Measurements from ENCODE around the gene C14orf180. TPM values are rescaled to one million over a fixed set of nuclear protein-coding genes. Genes with fewer than 3 reads are reported as not detected.

Gene C14orf180
- total RNA-seq, 6 experiments from 2014 or later, result 0.35 to 4.0 (median 1.9) TPM

DNA sequence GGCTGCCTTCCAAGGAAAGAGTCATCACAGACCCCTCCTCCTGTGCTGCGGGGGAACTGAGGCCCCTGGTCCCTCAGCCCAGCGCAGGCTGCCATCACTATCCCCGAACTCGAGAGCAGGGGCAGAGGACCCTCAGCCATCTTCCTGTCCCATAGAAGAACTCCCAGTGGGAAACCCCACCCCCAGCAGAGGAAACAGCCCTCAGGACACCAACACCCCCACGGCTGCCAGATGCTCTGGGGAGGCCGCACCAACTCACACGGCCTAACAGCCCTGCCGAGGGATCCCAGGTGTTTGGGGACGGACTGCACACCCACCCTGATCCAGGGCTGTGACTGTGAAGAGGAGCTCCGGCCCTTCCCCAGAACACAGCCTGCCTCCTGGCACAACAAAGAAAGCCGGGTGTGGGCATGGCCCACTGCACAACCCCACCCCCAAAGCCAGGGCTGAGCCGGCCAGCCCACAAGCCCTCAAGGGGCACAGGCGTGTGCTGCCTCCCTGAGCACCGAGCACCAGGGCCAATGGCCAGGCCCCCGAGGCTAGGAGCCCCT lies 16.3 kb upstream of the C14orf180 start:
- no peaks in the 10 kb centered on the region for H3K36me3 ChIP-seq
- DNase-seq (no peak), ATAC-seq (no peak)
- H3K4me1 ChIP-seq, result no peaks in the 10 kb centered on the region
- no CpG with 5 or more reads among the region's 15 CpGs for WGBS (ENCODE audit: insufficient coverage, low coverage, low lambda C conversion rate, missing lambda C conversion rate)
- H3K27me3 ChIP-seq, result no peaks in the 10 kb centered on the region
- H3K9me3 ChIP-seq, result no peaks in the 10 kb centered on the region
- H3K27ac ChIP-seq, result no peak overlapping the region
- intact Hi-C loops (cut with DNase I), result loop anchor here (2.0 to 10.0 kb wide), 2 partner anchors 426 to 498 kb away; no protein-coding TSS in a partner anchor
- H3K4me3 ChIP-seq, result no peak overlapping the region
- TF ChIP-seq POLR2A (IDR thresholded peaks at IDR 0.05), result no peak
- TF ChIP-seq, protein P1, sequence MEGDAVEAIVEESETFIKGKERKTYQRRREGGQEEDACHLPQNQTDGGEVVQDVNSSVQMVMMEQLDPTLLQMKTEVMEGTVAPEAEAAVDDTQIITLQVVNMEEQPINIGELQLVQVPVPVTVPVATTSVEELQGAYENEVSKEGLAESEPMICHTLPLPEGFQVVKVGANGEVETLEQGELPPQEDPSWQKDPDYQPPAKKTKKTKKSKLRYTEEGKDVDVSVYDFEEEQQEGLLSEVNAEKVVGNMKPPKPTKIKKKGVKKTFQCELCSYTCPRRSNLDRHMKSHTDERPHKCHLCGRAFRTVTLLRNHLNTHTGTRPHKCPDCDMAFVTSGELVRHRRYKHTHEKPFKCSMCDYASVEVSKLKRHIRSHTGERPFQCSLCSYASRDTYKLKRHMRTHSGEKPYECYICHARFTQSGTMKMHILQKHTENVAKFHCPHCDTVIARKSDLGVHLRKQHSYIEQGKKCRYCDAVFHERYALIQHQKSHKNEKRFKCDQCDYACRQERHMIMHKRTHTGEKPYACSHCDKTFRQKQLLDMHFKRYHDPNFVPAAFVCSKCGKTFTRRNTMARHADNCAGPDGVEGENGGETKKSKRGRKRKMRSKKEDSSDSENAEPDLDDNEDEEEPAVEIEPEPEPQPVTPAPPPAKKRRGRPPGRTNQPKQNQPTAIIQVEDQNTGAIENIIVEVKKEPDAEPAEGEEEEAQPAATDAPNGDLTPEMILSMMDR (IDR thresholded peaks at IDR 0.05), result no peak

DNA sequence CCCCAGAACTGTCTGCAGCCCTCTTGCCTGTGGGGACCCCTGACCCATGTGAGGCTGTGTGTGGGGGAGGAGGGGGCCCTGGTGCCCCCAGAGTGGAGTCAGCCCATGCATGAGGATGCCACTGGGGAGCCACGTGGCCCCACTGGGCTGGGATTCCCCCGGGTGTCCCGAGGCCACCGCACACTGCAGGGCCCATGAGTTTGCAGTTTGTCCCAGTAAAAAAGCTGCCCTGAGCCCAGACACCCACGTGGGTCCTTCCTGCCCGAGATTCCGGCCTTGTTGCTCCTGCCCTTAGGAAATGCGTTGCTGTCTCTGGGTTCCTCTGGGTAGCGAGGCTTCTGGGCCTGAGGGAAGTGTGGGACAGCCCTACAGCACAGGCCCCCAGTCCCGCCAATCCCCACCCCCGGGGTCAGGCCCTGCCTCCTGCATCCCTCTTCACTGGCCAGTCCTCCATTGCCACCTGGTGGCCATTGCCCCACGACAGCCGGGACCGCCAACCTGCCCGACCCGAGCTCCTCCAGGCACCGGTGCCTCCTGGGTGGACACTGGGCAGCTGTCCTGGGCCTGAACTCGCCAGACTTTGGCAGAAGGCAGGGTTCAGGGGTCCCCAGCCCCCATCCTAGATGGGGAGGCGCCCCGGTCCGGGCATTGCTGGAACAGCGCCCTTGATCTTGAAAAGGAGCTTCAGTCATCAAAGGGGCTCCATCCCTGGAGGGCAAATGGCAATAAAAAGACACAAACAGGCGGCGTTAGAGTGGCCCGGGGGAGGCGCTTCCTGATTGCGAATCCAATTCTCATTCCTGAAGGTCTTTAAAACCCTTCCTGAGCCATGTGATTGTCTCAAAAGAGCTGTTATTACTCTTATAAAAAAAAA lies 15.6 kb upstream of the C14orf180 start:
- Histone ChIP-seq H3K4me3 (no peak overlapping the region), H3K4me1 (no peaks in the 10 kb centered on the region), H3K27ac (no peak overlapping the region), H3K27me3 (no peaks in the 10 kb centered on the region), H3K36me3 (no peaks in the 10 kb centered on the region), H3K9me3 (no peaks in the 10 kb centered on the region)
- WGBS (ENCODE audit: insufficient coverage, low coverage, low lambda C conversion rate, missing lambda C conversion rate), result 5% methylated on average over 5 of the region's 27 CpGs
- TF ChIP-seq, protein P1 (IDR thresholded peaks at IDR 0.05), result peak; percentile 71 to 83 (median 80)
- TF ChIP-seq POLR2A (IDR thresholded peaks at IDR 0.05), result no peak
- peak; percentile 80 to 83 (median 81) for DNase-seq
- intact Hi-C loops (cut with DNase I), result loop anchor here (2.0 to 10.0 kb wide), 2 partner anchors 427 to 499 kb away; no protein-coding TSS in a partner anchor
- peak; percentile 85 to 94 (median 88) for ATAC-seq

GRCh38 chr14:104564744-104565679 lies 14.6 kb upstream of the C14orf180 start:
- TF ChIP-seq POLR2A (IDR thresholded peaks at IDR 0.05), result no peak
- TF ChIP-seq, protein P1 (IDR thresholded peaks at IDR 0.05), result no peak
- no peak for DNase-seq
- Histone ChIP-seq H3K4me3 (no peak overlapping the region), H3K9me3 (no peaks in the 10 kb centered on the region), H3K27ac (no peak overlapping the region), H3K27me3 (no peaks in the 10 kb centered on the region), H3K36me3 (no peaks in the 10 kb centered on the region), H3K4me1 (no peaks in the 10 kb centered on the region)
- 58% methylated on average over 4 of the region's 30 CpGs for WGBS (ENCODE audit: insufficient coverage, low coverage, low lambda C conversion rate, missing lambda C conversion rate)
- no peak for ATAC-seq
- intact Hi-C loops (cut with DNase I), result loop anchor here in 1 of 2 donors (5.0 to 10.0 kb wide), 2 partner anchors 423 to 500 kb away; no protein-coding TSS in a partner anchor

All from right lobe of liver (tissue), 6 donors.